HL-60 (cell line): ENCODE results near the gene FLNC.

Experiments
- DNase-seq, 2 experiments: peaks; one replicate each; pipeline ENCODE4 v3.0.0-alpha.2; 2010 to 2020; ENCODE audit warnings: low read depth in 1 of 2, low spot score in 1 of 2
- H3K27ac ChIP-seq: fragments of 250-450 bp; sonication (Bioruptor Pico); replicated peaks from 2 replicates; pipeline ENCODE4 v1.5.1; 2020; ENCODE audit warnings: mild to moderate bottlenecking, moderate library complexity
- H3K27me3 ChIP-seq: fragments of 250-450 bp; sonication (Bioruptor Pico); 2 replicates; pipeline ENCODE4 v1.5.1; 2021; ENCODE audit warnings: mild to moderate bottlenecking, moderate library complexity; ENCODE audit not compliant: insufficient read depth, poor library complexity, severe bottlenecking
- H3K4me3 ChIP-seq: replicated peaks from 2 replicates; pipeline ENCODE4 v1.5.1; 2011; ENCODE audit warnings: mild to moderate bottlenecking, control low read depth, low read length; ENCODE audit not compliant: insufficient read depth
- POLR2AphosphoS5 ChIP-seq: IDR thresholded peaks from 2 replicates; pipeline ENCODE4 v1.6.1; 2012; ENCODE audit warnings: low read depth
- SPI1 ChIP-seq: IDR thresholded peaks from 2 replicates; pipeline ENCODE4 v1.6.1; 2012; ENCODE audit warnings: low read depth, mild to moderate bottlenecking, borderline replicate concordance
- TF ChIP-seq, protein P1 (sequence below): IDR thresholded peaks from 2 replicates; pipeline ENCODE4 v1.6.1; 2012; ENCODE audit warnings: low read depth; ENCODE audit not compliant: insufficient replicate concordance
- TF ChIP-seq, protein P2 (sequence below): IDR thresholded peaks from one replicate; pipeline ENCODE4 v1.5.1; 2011; ENCODE audit warnings: low read length, control low read depth, inconsistent platforms; ENCODE audit not compliant: insufficient read depth

Gene FLNC

DNA sequence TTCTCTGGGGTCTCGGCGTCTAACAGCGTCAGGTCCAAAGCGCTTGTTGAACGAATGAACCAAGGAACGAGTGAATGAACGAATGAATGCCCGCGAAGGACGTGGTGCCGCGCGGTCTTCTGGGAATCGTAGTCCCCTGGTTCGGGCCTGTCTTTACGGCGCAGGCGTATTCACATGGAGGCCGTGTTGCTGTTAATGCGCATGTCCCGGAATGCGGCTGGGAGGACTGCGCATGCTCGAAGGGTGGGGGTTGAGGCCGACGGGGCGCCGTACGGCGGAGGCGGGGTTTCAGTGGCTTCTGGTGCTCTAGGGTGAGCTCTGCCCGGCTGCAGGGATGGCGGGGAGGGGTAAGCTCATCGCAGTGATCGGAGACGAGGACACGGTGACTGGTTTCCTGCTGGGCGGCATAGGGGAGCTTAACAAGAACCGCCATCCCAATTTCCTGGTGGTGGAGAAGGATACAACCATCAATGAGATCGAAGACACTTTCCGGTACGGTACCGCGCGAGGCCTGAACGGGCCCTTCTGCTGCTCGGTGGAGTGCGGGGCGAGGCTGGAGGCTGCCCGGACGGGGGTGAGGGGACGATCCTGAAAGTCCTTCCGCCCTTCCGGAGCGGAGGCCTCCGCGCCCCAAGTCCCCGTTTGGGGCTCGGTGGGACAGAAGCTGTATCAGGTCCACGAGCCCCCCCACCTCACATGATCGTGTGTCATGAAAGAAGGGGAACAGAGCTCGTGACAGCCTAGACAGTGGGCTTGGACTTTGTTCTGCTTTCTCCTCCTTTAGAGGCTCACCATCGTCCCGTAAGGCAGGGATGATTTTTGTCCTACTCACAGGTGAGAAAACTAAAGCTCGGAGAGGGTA, 32.6 kb downstream of the FLNC start, which contains the start of gene ATP6V1F:
Gene ATP6V1F (plus strand): TSS at position 286 of the 862 bp plus-strand sequence. CDS start 49 bp downstream, at position 335.
- peak within 1 kb of the TSS; percentile 78 for H3K27ac ChIP-seq
- no peaks in the 10 kb centered on the region for H3K27me3 ChIP-seq
- DNase-seq = peak; percentile 94 to 98
- H3K4me3 ChIP-seq = peak within 1 kb of the TSS; percentile 92
- TF ChIP-seq SPI1 (no peak), POLR2AphosphoS5 (peak; percentile 20; the same call in 1 of the 2 replicates)

DNA sequence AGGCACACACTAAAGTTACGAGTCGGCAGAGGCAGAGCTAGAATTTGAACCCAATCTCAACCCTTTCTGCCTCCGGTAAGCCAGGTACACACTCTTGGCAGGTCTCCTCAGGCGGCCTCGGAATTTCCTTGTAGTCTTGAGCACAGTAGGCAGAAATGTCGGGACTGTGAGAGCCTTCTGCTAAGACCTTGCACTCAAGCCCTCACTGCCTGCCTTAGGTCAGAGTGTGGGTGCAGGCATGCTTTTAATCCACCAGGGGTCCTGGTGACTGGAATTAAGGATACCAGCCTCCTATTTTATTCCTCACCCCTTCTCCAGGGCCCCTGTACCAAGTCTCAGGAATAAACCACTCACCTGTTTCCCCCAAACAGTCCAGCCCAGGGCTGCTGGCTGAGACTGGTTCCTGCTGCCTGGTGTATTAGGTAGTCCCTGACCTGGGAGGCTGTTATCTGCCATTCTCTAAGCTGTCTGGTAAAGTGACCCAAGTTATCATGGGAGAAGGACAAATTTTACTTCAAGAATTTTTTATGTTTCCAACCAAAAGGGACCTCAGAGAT, 33.3 kb downstream of the FLNC start:
- peak; percentile 51 to 67 for DNase-seq
- TF ChIP-seq, protein P1, sequence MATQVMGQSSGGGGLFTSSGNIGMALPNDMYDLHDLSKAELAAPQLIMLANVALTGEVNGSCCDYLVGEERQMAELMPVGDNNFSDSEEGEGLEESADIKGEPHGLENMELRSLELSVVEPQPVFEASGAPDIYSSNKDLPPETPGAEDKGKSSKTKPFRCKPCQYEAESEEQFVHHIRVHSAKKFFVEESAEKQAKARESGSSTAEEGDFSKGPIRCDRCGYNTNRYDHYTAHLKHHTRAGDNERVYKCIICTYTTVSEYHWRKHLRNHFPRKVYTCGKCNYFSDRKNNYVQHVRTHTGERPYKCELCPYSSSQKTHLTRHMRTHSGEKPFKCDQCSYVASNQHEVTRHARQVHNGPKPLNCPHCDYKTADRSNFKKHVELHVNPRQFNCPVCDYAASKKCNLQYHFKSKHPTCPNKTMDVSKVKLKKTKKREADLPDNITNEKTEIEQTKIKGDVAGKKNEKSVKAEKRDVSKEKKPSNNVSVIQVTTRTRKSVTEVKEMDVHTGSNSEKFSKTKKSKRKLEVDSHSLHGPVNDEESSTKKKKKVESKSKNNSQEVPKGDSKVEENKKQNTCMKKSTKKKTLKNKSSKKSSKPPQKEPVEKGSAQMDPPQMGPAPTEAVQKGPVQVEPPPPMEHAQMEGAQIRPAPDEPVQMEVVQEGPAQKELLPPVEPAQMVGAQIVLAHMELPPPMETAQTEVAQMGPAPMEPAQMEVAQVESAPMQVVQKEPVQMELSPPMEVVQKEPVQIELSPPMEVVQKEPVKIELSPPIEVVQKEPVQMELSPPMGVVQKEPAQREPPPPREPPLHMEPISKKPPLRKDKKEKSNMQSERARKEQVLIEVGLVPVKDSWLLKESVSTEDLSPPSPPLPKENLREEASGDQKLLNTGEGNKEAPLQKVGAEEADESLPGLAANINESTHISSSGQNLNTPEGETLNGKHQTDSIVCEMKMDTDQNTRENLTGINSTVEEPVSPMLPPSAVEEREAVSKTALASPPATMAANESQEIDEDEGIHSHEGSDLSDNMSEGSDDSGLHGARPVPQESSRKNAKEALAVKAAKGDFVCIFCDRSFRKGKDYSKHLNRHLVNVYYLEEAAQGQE = no peak
- TF ChIP-seq, protein P2, sequence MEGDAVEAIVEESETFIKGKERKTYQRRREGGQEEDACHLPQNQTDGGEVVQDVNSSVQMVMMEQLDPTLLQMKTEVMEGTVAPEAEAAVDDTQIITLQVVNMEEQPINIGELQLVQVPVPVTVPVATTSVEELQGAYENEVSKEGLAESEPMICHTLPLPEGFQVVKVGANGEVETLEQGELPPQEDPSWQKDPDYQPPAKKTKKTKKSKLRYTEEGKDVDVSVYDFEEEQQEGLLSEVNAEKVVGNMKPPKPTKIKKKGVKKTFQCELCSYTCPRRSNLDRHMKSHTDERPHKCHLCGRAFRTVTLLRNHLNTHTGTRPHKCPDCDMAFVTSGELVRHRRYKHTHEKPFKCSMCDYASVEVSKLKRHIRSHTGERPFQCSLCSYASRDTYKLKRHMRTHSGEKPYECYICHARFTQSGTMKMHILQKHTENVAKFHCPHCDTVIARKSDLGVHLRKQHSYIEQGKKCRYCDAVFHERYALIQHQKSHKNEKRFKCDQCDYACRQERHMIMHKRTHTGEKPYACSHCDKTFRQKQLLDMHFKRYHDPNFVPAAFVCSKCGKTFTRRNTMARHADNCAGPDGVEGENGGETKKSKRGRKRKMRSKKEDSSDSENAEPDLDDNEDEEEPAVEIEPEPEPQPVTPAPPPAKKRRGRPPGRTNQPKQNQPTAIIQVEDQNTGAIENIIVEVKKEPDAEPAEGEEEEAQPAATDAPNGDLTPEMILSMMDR = peak; percentile 56
- Histone ChIP-seq H3K27ac (peak overlapping the region; percentile 78), H3K4me3 (peak overlapping the region; percentile 92), H3K27me3 (no peaks in the 10 kb centered on the region)

DNA sequence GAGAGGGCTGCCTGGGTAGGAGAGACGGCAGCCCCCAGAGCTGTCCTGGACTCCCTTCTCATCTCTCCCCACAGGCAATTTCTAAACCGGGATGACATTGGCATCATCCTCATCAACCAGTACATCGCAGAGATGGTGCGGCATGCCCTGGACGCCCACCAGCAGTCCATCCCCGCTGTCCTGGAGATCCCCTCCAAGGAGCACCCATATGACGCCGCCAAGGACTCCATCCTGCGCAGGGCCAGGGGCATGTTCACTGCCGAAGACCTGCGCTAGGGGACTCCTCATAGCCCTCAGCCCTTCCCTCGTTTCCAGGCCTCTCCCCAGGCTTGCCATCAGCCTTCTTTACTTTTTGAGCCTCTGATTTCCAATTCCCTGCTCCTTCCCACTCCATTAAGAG, 35.1 kb downstream of the FLNC start:
- DNase-seq = no peak
- Histone ChIP-seq H3K27me3 (peaks cover 4% of the 10 kb centered on the region), H3K4me3 (no peak overlapping the region), H3K27ac (no peak overlapping the region)
- no peak for TF ChIP-seq SPI1

DNA sequence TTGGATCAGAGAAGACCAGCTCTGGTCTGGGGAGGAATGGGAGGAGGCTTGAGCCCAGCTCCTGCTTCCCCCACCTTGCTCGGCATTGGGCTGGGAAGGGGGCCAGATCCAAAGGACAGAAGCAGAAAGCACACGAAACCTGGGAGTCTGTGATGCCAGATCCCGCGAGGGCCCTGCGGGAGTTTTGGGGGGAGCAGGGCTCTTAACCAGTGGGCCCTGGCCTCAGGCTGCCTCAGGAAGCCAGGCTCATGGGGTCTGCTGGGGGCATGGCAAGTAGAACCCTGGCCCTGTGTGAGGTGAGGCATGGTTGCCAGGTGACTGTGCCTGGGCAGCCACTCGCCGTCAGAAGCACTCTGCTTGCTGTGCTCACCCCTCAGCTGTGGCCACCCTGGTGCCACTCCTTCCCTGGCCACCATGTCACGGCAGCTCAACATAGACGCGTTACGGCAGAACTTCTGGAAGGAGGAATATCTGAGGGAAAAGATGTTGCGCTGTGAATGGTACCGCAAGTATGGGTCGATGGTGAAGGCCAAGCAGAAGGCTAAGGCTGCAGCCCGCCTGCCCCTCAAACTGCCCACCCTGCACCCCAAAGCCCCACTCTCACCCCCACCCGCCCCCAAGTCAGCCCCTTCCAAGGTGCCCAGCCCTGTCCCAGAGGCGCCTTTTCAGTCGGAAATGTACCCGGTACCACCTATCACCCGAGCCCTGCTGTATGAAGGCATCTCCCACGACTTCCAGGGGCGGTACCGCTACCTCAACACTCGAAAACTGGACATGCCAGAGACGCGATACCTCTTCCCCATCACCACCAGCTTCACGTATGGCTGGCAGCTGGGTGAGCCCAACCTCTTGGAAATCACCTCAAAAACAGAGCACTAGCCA, 36.0 kb downstream of the FLNC start:
- TF ChIP-seq, protein P2 = no peak
- H3K27ac ChIP-seq = no peak overlapping the region

DNA sequence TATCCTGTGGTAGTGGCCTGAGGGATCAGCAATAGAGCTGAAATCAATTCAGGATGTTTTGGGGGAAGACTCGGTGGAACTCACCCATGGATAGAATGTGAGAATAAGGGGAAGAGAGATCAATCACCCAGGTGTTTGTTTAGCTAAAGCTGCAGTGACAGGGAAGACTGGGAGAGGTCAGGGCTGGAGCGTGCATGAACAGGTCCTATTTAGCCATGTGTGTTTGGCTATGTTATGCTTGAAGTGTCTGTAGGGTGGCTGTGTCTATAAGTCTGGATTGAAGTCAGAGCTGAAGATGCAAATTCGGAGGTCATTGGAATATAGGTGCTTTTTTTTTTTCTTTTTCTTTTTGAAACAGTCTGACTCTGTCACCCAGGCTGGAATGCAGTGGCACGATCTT, 37.0 kb downstream of the FLNC start:
- Histone ChIP-seq H3K27ac (no peak overlapping the region), H3K4me3 (no peak overlapping the region), H3K27me3 (peaks cover 6% of the 10 kb centered on the region)
- no peak for TF ChIP-seq SPI1
- no peak for DNase-seq

More for the DNA sequence above, 36.0 kb downstream of the FLNC start:
- H3K27me3 ChIP-seq = peaks cover 6% of the 10 kb centered on the region
- H3K4me3 ChIP-seq = no peak overlapping the region
- DNase-seq = no peak
